AG08395 (cell line): Measurements from ENCODE around the gene AKT1.
A peak's percentile ranks its signal among the peaks of the same experiment; 100 is the strongest.

ENCODE experiments used
- DNase-seq: peaks from one replicate; pipeline ENCODE4 v3.0.0; 2012; ENCODE audit warnings: mixed read lengths, low spot score

AKT1 gene

GRCh38 chr14:104772707-104773504 is 22.6 kb downstream of the AKT1 start:
- DNase-seq, result no peak

- no peak for DNase-seq
These were observed 23.4 kb downstream of the AKT1 start for GRCh38 chr14:104771918-104772706.

GRCh38 chr14:104771374-104771773 is 24.2 kb downstream of the AKT1 start:
- no peak for DNase-seq

- DNase-seq, result peak; percentile 21
These were observed 24.7 kb downstream of the AKT1 start for GRCh38 chr14:104770851-104771272.

GRCh38 chr14:104770072-104770579 is 25.4 kb downstream of the AKT1 start:
- DNase-seq, result no peak

GRCh38 chr14:104769324-104770071 is 26.1 kb downstream of the AKT1 start:
- no peak for DNase-seq

GRCh38 chr14:104768437-104769323 is 26.9 kb downstream of the AKT1 start:
- peak; percentile 87 for DNase-seq

GRCh38 chr14:104767634-104767918 is 28.0 kb downstream of the AKT1 start:
- no peak for DNase-seq

GRCh38 chr14:104766863-104767633 is 28.5 kb downstream of the AKT1 start:
- no peak for DNase-seq

- no peak for DNase-seq
These were observed 29.2 kb downstream of the AKT1 start for GRCh38 chr14:104766256-104766862.

GRCh38 chr14:104765517-104765916 is 30.0 kb downstream of the AKT1 start:
- no peak for DNase-seq

- DNase-seq, result no peak
These were observed 36.3 kb downstream of the AKT1 start for GRCh38 chr14:104758981-104759969.

GRCh38 chr14:104757681-104758392 is 37.7 kb downstream of the AKT1 start:
- DNase-seq, result no peak

- no peak for DNase-seq
These were observed 38.3 kb downstream of the AKT1 start for GRCh38 chr14:104757238-104757585.

- no peak for DNase-seq
These were observed 38.9 kb downstream of the AKT1 start for GRCh38 chr14:104756477-104757237.

GRCh38 chr14:104755621-104756020 is 39.9 kb downstream of the AKT1 start:
- DNase-seq, result no peak

- DNase-seq, result no peak
These were observed 41.2 kb downstream of the AKT1 start for GRCh38 chr14:104754213-104754851.
